HEK293T (cell line): ENCODE results near the gene S100P.

Experiments
- CTCF ChIA-PET: fragments of 350-600 bp; formaldehyde crosslinking; extraction: SDS; loops from one replicate; lab custom pipeline; 2021; ENCODE audit warnings: antibody characterized with exemption, inconsistent platforms; lab: Yijun Ruan, JAX
- POLR2A ChIA-PET: fragments of 350-600 bp; formaldehyde crosslinking; extraction: SDS; loops from one replicate; lab custom pipeline; 2020; ENCODE audit warnings: antibody characterized with exemption, inconsistent platforms; lab: Yijun Ruan, JAX
- DNase-seq: peaks from one replicate; pipeline ENCODE4 v3.0.0; 2012; ENCODE audit warnings: mixed read lengths; ENCODE audit errors: extremely low spot score
- ARNT ChIP-seq: fragments of 450-650 bp; IDR thresholded peaks from 2 replicates; pipeline ENCODE4 v1.6.1; 2017; ENCODE audit warnings: mild to moderate bottlenecking
- BHLHE40 ChIP-seq: fragments of 450-650 bp; IDR thresholded peaks from 2 replicates; pipeline ENCODE4 v1.6.1; 2016; ENCODE audit warnings: mild to moderate bottlenecking, moderate library complexity, borderline replicate concordance
- CTBP1 ChIP-seq: fragments of 450-650 bp; IDR thresholded peaks from 2 replicates; pipeline ENCODE4 v1.6.1; 2016; ENCODE audit warnings: borderline replicate concordance
- ELF4 ChIP-seq: fragments of 450-650 bp; IDR thresholded peaks from 2 replicates; pipeline ENCODE4 v1.6.1; 2017; ENCODE audit warnings: antibody characterized with exemption
- FOXA1 ChIP-seq: fragments of 450-650 bp; IDR thresholded peaks from 2 replicates; pipeline ENCODE4 v1.6.1; 2016; ENCODE audit warnings: mild to moderate bottlenecking
- FOXK2 ChIP-seq: fragments of 450-650 bp; IDR thresholded peaks from 2 replicates; pipeline ENCODE4 v1.6.1; 2016; ENCODE audit warnings: mild to moderate bottlenecking
- FOXM1 ChIP-seq: fragments of 450-650 bp; IDR thresholded peaks from 2 replicates; pipeline ENCODE4 v1.6.1; 2017; ENCODE audit warnings: mild to moderate bottlenecking, borderline replicate concordance
- HDGF ChIP-seq: fragments of 450-650 bp; IDR thresholded peaks from 2 replicates; pipeline ENCODE4 v1.6.1; 2017; ENCODE audit warnings: antibody characterized with exemption, borderline replicate concordance
- L3MBTL2 ChIP-seq: fragments of 450-650 bp; conservative IDR thresholded peaks from 2 replicates; pipeline ENCODE4 v1.6.1; 2016; ENCODE audit warnings: mild to moderate bottlenecking
- LEF1 ChIP-seq: fragments of 450-650 bp; IDR thresholded peaks from 2 replicates; pipeline ENCODE4 v1.6.1; 2017; ENCODE audit warnings: mild to moderate bottlenecking, borderline replicate concordance
- NFRKB ChIP-seq: fragments of 450-650 bp; IDR thresholded peaks from 2 replicates; pipeline ENCODE4 v1.6.1; 2016; ENCODE audit warnings: mild to moderate bottlenecking, moderate library complexity
- SP1 ChIP-seq: fragments of 450-650 bp; IDR thresholded peaks from 2 replicates; pipeline ENCODE4 v1.6.1; 2017
- SUZ12 ChIP-seq: fragments of 450-650 bp; IDR thresholded peaks from 2 replicates; pipeline ENCODE4 v1.6.1; 2016; ENCODE audit warnings: mild to moderate bottlenecking
- TARDBP ChIP-seq: fragments of 450-650 bp; IDR thresholded peaks from 2 replicates; pipeline ENCODE4 v1.6.1; 2016
- ZNF384 ChIP-seq: fragments of 450-650 bp; IDR thresholded peaks from 2 replicates; pipeline ENCODE4 v1.6.1; 2016
- TF ChIP-seq, protein P1 (sequence below): fragments of 450-650 bp; IDR thresholded peaks from 2 replicates; pipeline ENCODE4 v1.6.1; 2016

The S100P gene

DNA sequence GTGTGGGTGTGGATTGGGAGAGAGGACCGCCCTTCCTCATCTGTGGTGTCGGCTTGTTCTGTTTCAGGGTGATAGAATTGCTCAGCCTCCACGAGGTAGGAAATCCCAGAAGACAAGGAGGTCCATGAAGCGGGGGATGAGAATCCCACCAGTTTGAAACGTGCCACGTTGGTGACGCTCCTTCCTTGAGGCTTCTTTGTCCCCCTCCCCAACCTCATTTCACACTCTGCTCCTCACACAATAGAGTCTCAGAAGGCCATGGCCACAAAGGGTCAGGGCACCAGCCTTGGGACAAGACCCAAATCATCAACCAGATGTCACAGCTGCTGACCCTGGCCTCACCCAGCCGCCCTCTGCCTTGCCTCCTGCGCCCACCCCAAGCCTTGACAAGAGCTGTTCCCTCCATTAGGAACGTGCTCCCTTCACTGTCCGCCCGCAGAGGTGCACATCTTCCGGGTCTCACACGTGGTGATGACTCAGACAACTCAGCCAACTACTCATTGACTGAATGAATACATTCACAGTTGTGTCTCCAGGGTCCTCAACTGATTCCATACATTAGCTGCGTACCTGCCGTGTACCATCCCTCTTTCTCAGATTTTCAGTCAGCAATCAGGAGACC, 40.6 kb downstream of the S100P start:
- no peak for TF ChIP-seq SP1
- ChIA-PET CTCF (no interaction called here), POLR2A (interaction anchor here (1.6 kb wide), 1 partner anchor 175 kb away, joined by 3 read pairs; no protein-coding TSS in a partner anchor)
- DNase-seq, result no peak

DNA sequence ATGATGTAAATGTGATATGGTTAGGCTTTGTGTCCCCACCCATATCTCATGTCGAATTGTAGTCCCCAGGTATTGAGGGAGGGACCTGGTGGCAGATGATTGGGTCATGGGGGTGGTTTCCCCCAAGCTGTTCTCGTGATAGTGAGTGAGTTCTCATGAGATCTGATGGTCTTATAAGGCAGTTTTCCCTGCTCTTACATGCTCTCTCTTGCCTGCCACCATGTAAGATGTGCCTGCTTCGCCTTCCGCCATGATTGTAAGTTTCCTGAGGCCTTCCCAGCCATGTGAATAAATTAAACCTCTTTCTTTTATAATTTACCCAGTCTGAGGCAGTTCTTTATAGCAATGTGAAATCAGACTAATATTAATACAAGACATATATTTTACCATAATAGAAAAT, 46.2 kb downstream of the S100P start:
- DNase-seq, result no peak
- ChIA-PET POLR2A (no interaction called here), CTCF (no interaction called here)
- no peak for TF ChIP-seq LEF1
- TF ChIP-seq ARNT, result no peak
- no peak for TF ChIP-seq HDGF
- TF ChIP-seq FOXM1, result no peak
- TF ChIP-seq FOXK2, result no peak
- TF ChIP-seq ELF4, result no peak
- TF ChIP-seq TARDBP, result no peak
- TF ChIP-seq SP1, result no peak
- TF ChIP-seq BHLHE40, result no peak
- TF ChIP-seq, protein P1, sequence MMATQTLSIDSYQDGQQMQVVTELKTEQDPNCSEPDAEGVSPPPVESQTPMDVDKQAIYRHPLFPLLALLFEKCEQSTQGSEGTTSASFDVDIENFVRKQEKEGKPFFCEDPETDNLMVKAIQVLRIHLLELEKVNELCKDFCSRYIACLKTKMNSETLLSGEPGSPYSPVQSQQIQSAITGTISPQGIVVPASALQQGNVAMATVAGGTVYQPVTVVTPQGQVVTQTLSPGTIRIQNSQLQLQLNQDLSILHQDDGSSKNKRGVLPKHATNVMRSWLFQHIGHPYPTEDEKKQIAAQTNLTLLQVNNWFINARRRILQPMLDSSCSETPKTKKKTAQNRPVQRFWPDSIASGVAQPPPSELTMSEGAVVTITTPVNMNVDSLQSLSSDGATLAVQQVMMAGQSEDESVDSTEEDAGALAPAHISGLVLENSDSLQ, result no peak
- no peak for TF ChIP-seq NFRKB
- no peak for TF ChIP-seq CTBP1
- no peak for TF ChIP-seq L3MBTL2
- no peak for TF ChIP-seq ZNF384
- TF ChIP-seq SUZ12, result no peak

DNA sequence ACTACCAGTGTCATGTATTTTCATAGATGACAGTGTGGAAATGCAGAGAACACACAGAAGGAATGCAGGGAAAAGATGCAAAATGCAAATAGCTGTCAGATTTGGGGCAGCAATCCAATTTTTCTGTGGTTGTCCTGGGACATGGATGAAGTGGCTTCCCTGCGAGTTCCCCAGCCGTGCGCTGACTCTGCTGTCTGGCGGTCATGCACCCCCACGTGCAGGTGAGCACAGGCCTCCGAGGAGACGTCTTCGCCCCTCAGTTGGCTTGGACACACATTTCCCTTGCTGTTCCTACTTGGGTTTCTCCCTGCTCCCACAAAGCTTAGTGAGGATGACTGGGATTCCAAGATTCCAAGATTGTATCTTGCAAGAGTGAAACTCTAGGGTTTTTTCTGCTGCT, 46.7 kb downstream of the S100P start:
- TF ChIP-seq ARNT (no peak), ZNF384 (no peak), TARDBP (no peak), SUZ12 (no peak), ELF4 (no peak), FOXA1 (no peak), LEF1 (no peak)
- TF ChIP-seq, protein P1, result no peak
- no peak for DNase-seq
- POLR2A ChIA-PET, result no interaction called here
- CTCF ChIA-PET, result no interaction called here

DNA sequence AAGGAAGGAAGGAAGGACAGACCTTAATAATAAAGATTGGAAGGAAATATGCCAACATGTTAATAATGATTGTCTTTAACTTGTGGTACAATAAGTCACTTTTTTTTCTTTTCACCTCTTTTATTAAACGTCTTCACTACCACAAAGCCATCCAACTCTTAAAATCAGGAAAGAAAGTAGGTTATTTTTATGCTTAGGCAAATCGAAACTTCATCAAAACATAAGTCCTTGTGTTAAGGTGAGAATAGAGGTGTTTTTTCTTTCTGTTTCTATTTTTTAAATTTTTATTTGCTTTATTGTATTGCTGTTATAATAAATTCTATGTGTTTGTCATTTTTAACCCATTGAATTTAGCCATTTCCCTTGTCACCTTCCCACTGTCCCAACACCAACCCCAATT, 48.8 kb downstream of the S100P start:
- ChIA-PET POLR2A (no interaction called here), CTCF (no interaction called here)
- TF ChIP-seq CTBP1, result no peak
- no peak for TF ChIP-seq FOXK2
- TF ChIP-seq SP1, result no peak
- TF ChIP-seq HDGF, result no peak
- TF ChIP-seq TARDBP, result no peak
- no peak for TF ChIP-seq ARNT
- TF ChIP-seq SUZ12, result no peak
- no peak for DNase-seq

DNA sequence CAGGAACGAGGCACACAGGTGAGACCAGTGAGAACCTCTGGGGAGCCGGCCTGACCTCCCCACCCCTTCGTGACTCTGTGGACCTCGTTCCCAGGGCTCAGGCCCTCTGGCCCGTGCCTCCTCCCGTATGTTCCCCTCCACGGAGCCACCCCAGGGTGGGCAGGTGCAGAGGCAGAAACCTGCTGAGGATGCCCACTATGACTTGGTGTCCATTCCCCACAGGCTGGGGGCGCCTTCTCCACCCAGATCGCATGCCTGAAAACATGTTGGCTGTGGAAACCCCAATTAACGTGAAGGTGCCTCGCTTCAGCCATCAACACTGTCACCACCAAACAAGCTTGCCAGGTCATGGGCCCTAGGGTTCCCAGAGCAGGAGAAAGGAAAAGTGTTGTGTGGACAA, 49.3 kb downstream of the S100P start:
- ChIA-PET POLR2A (no interaction called here), CTCF (no interaction called here)
- no peak for DNase-seq
- TF ChIP-seq FOXA1 (no peak), ZNF384 (no peak), LEF1 (no peak), FOXM1 (no peak), SUZ12 (no peak), SP1 (no peak), NFRKB (no peak), HDGF (no peak), TARDBP (no peak), ELF4 (no peak), FOXK2 (no peak)
